WTC11 (cell line): ENCODE measurements around the gene RPS6KB2. TPM values are rescaled to one million over a fixed set of nuclear protein-coding genes. Genes with fewer than 3 reads are reported as not detected.

Experiments used
- ATAC-seq: fragments of 200-7000 bp; cut with Tn5 transposase; 2 replicates; pipeline ENCODE4 v1.10.0; 2021; ENCODE audit warnings: mild to moderate bottlenecking, moderate library complexity
- CTCF ChIA-PET: fragments of 300-600 bp; sonication (Branson Sonifier 250); formaldehyde crosslinking; loops from one replicate; lab custom pipeline; 2021; ENCODE audit warnings: antibody characterized with exemption; lab: Charles Lee
- POLR2A ChIA-PET: fragments of 350-600 bp; sonication (Branson Sonifier 250); formaldehyde crosslinking; loops from one replicate; lab custom pipeline; 2021; ENCODE audit warnings: antibody characterized with exemption; lab: Charles Lee
- DNase-seq: peaks from one replicate; pipeline ENCODE4 v3.0.0; 2021; ENCODE audit warnings: low spot score
- H3K27ac Mint-ChIP-seq: 2 replicates; pipeline ENCODE4 v1.8.0; 2021; ENCODE audit warnings: mixed read lengths
- H3K27me3 Mint-ChIP-seq: 2 replicates; pipeline ENCODE4 v1.8.0; 2021; ENCODE audit warnings: low read depth, mild to moderate bottlenecking, moderate library complexity, mixed read lengths
- H3K36me3 Mint-ChIP-seq: 2 replicates; pipeline ENCODE4 v1.8.0; 2021; ENCODE audit warnings: mixed read lengths
- H3K4me1 Mint-ChIP-seq: 2 replicates; pipeline ENCODE4 v1.8.0; 2022; ENCODE audit warnings: mixed read lengths
- H3K4me3 Mint-ChIP-seq: 2 replicates; pipeline ENCODE4 v1.8.0; 2021; ENCODE audit warnings: mild to moderate bottlenecking, moderate library complexity, mixed read lengths
- H3K9me3 Mint-ChIP-seq: 2 replicates; pipeline ENCODE4 v1.8.0; 2021; ENCODE audit warnings: mixed read lengths
- CBFB ChIP-seq: sonication (generic); formaldehyde crosslinking; IDR thresholded peaks from 2 replicates; pipeline ENCODE4 v1.8.1; 2022; ENCODE audit warnings: mild to moderate bottlenecking, low read depth, missing genetic modification reagents
- E2F5 ChIP-seq: sonication (generic); formaldehyde crosslinking; IDR thresholded peaks from 2 replicates; pipeline ENCODE4 v1.8.1; 2022; ENCODE audit warnings: mild to moderate bottlenecking, moderate library complexity, missing genetic modification reagents
- EMX1 ChIP-seq: fragments of 250-450 bp; sonication (Bioruptor Pico); IDR thresholded peaks from 2 replicates; pipeline ENCODE4 v1.8.0; 2021; ENCODE audit warnings: mild to moderate bottlenecking
- FOXK1 ChIP-seq: sonication (generic); formaldehyde crosslinking; IDR thresholded peaks from 2 replicates; pipeline ENCODE4 v1.8.0; 2022; ENCODE audit warnings: mild to moderate bottlenecking, moderate library complexity, missing genetic modification reagents
- FOXP1 ChIP-seq: sonication (generic); formaldehyde crosslinking; IDR thresholded peaks from 2 replicates; pipeline ENCODE4 v1.8.0; 2022; ENCODE audit warnings: missing genetic modification reagents, mild to moderate bottlenecking, moderate library complexity, borderline replicate concordance
- IRF2 ChIP-seq: sonication (generic); formaldehyde crosslinking; IDR thresholded peaks from 2 replicates; pipeline ENCODE4 v1.8.0; 2022; ENCODE audit warnings: low read depth, missing genetic modification reagents, borderline replicate concordance
- JAZF1 ChIP-seq: fragments of 250-450 bp; sonication (Bioruptor Pico); IDR thresholded peaks from 2 replicates; pipeline ENCODE4 v1.9.0; 2021; ENCODE audit warnings: moderate library complexity, mild to moderate bottlenecking, inconsistent platforms
- NFYB ChIP-seq: sonication (generic); formaldehyde crosslinking; conservative IDR thresholded peaks from 2 replicates; pipeline ENCODE4 v1.8.0; 2022; ENCODE audit warnings: low read depth, missing genetic modification reagents
- NR2C2 ChIP-seq: sonication (generic); formaldehyde crosslinking; IDR thresholded peaks from 2 replicates; pipeline ENCODE4 v1.8.0; 2022; ENCODE audit warnings: mild to moderate bottlenecking, missing genetic modification reagents
- PREB ChIP-seq: sonication (generic); formaldehyde crosslinking; IDR thresholded peaks from 2 replicates; pipeline ENCODE4 v1.8.1; 2022; ENCODE audit warnings: mild to moderate bottlenecking, missing genetic modification reagents, moderate library complexity, borderline replicate concordance
- RORB ChIP-seq: fragments of 250-450 bp; sonication (Bioruptor Pico); IDR thresholded peaks from 2 replicates; pipeline ENCODE4 v1.9.0; 2021; ENCODE audit warnings: mild to moderate bottlenecking
- SP1 ChIP-seq: sonication (generic); formaldehyde crosslinking; conservative IDR thresholded peaks from 2 replicates; pipeline ENCODE4 v1.8.1; 2022; ENCODE audit warnings: missing genetic modification reagents
- ZNF263 ChIP-seq: sonication (generic); formaldehyde crosslinking; IDR thresholded peaks from 2 replicates; pipeline ENCODE4 v1.8.1; 2022; ENCODE audit warnings: low read depth, mild to moderate bottlenecking, moderate library complexity, missing genetic modification reagents
- total RNA-seq: library from RNA; stranded (reverse); gene quantifications from 3 replicates; pipeline ENCODE4 v1.2.3, GENCODE V29; 2021
- TF ChIP-seq, protein P1 (sequence below): fragments of 250-450 bp; sonication (Bioruptor Pico); IDR thresholded peaks from 2 replicates; pipeline ENCODE4 v1.9.0; 2021; ENCODE audit warnings: mild to moderate bottlenecking, borderline replicate concordance
- TF ChIP-seq, protein P2 (sequence below): sonication (generic); formaldehyde crosslinking; IDR thresholded peaks from 2 replicates; pipeline ENCODE4 v1.8.1; 2023; ENCODE audit warnings: mild to moderate bottlenecking, missing genetic modification reagents, borderline replicate concordance

Gene RPS6KB2
- total RNA-seq, 1 experiment from 2014 or later = 54.7 TPM

GRCh38 chr11:67409781-67410368, 18.4 kb upstream of the RPS6KB2 start:
- DNase-seq (peak; percentile 85), ATAC-seq (peak; percentile 89)
- POLR2A ChIA-PET = no interaction called here
- Mint-ChIP-seq H3K4me3 (peak overlapping the region; percentile 22; the same call in 1 of the 2 replicates), H3K9me3 (no peaks in the 10 kb centered on the region), H3K27ac (no peak overlapping the region; the same call in 1 of the 2 replicates), H3K36me3 (no peaks in the 10 kb centered on the region), H3K4me1 (peaks cover 16% of the 10 kb centered on the region), H3K27me3 (peaks cover 21% of the 10 kb centered on the region)
- TF ChIP-seq NFYB (CRISPR knock-in tag) = peak; percentile 57; the same call in 1 of the 2 replicates
- TF ChIP-seq FOXK1 (CRISPR knock-in tag) = peak; percentile 91
- 0 out of 2 replicates have a peak, but pooled peaks have one; percentile 65 for TF ChIP-seq FOXP1 (CRISPR knock-in tag)
- peak; percentile 47; the same call in 1 of the 2 replicates for TF ChIP-seq SP1 (CRISPR knock-in tag)
- TF ChIP-seq IRF2 = no peak
- TF ChIP-seq, protein P1, sequence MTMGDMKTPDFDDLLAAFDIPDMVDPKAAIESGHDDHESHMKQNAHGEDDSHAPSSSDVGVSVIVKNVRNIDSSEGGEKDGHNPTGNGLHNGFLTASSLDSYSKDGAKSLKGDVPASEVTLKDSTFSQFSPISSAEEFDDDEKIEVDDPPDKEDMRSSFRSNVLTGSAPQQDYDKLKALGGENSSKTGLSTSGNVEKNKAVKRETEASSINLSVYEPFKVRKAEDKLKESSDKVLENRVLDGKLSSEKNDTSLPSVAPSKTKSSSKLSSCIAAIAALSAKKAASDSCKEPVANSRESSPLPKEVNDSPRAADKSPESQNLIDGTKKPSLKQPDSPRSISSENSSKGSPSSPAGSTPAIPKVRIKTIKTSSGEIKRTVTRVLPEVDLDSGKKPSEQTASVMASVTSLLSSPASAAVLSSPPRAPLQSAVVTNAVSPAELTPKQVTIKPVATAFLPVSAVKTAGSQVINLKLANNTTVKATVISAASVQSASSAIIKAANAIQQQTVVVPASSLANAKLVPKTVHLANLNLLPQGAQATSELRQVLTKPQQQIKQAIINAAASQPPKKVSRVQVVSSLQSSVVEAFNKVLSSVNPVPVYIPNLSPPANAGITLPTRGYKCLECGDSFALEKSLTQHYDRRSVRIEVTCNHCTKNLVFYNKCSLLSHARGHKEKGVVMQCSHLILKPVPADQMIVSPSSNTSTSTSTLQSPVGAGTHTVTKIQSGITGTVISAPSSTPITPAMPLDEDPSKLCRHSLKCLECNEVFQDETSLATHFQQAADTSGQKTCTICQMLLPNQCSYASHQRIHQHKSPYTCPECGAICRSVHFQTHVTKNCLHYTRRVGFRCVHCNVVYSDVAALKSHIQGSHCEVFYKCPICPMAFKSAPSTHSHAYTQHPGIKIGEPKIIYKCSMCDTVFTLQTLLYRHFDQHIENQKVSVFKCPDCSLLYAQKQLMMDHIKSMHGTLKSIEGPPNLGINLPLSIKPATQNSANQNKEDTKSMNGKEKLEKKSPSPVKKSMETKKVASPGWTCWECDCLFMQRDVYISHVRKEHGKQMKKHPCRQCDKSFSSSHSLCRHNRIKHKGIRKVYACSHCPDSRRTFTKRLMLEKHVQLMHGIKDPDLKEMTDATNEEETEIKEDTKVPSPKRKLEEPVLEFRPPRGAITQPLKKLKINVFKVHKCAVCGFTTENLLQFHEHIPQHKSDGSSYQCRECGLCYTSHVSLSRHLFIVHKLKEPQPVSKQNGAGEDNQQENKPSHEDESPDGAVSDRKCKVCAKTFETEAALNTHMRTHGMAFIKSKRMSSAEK (CRISPR knock-in tag) = no peak
- CTCF ChIA-PET = no interaction called here

DNA sequence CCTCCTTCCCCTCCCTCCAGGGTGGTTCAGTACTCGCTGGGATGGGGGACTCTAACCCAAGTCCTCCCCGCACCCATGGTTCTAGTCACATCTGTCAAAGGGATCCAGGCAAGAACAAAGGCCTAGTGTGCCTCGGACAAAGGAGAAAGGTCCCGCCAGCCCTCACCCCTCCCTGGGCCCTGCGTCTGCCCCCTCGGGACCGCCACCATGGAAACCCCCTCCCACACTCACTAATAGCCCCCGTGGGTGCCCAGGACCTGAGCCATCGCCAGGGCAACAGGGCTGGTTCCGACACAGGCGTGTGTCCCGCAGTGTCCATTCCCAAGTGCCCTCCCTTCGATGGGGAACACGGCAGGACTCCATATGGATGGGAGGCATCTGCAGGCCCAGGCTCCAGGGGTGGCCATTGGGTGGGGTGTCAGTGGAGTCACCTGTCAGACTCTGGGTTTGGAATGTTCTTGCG, 17.9 kb upstream of the RPS6KB2 start:
- ATAC-seq = no peak
- H3K9me3 Mint-ChIP-seq = no peaks in the 10 kb centered on the region
- peaks cover 21% of the 10 kb centered on the region for H3K27me3 Mint-ChIP-seq
- ChIA-PET POLR2A (no interaction called here), CTCF (no interaction called here)
- no peak for DNase-seq
- peaks cover 16% of the 10 kb centered on the region for H3K4me1 Mint-ChIP-seq
- no peak overlapping the region for H3K27ac Mint-ChIP-seq
- no peaks in the 10 kb centered on the region for H3K36me3 Mint-ChIP-seq
- 0 out of 2 replicates have a peak overlapping the region, but pooled peaks have one; percentile 22 for H3K4me3 Mint-ChIP-seq
- TF ChIP-seq, protein P2, sequence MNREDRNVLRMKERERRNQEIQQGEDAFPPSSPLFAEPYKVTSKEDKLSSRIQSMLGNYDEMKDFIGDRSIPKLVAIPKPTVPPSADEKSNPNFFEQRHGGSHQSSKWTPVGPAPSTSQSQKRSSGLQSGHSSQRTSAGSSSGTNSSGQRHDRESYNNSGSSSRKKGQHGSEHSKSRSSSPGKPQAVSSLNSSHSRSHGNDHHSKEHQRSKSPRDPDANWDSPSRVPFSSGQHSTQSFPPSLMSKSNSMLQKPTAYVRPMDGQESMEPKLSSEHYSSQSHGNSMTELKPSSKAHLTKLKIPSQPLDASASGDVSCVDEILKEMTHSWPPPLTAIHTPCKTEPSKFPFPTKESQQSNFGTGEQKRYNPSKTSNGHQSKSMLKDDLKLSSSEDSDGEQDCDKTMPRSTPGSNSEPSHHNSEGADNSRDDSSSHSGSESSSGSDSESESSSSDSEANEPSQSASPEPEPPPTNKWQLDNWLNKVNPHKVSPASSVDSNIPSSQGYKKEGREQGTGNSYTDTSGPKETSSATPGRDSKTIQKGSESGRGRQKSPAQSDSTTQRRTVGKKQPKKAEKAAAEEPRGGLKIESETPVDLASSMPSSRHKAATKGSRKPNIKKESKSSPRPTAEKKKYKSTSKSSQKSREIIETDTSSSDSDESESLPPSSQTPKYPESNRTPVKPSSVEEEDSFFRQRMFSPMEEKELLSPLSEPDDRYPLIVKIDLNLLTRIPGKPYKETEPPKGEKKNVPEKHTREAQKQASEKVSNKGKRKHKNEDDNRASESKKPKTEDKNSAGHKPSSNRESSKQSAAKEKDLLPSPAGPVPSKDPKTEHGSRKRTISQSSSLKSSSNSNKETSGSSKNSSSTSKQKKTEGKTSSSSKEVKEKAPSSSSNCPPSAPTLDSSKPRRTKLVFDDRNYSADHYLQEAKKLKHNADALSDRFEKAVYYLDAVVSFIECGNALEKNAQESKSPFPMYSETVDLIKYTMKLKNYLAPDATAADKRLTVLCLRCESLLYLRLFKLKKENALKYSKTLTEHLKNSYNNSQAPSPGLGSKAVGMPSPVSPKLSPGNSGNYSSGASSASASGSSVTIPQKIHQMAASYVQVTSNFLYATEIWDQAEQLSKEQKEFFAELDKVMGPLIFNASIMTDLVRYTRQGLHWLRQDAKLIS = no peak
- TF ChIP-seq FOXP1 (CRISPR knock-in tag) = 0 out of 2 replicates have a peak, but pooled peaks have one; percentile 12

DNA sequence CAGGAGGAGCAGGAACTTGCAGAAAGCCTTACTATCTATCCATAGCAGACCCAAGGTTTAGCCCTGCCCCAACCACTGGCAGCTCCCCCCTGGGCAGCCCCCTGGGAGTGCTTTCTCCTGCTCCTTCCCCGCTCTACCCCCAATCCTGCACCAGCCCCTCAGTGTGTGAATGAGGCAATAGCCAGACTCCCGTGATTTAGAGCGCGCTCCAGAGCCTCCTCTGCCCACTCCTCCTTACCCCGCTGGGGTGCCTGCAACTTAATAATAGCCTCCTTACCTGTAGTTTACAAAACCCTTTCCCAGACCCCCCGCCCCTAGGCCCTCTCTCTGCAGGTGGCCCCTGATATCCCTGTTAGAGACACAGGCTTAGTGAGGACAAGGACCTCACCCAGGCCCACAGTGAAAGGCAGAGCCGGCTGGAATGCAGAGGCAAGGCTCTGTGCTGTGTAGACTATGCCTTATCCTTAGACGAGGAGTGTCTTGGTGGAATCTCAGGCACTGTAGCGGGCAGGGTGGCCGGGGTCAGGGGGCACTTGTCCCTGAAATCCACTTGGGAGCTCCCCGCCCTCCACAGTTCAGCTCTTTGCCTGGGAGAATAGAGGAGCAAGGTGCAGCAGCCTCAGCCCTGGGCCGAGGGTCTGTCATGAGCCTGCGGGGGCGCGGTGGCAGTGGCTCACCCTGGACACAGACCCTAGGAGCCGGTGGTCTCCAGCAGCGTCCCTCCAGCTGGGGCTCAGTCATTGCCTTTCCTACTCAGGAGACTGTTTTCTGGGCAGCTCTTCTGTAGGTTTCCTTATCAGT, 17.1 kb upstream of the RPS6KB2 start:
- peaks cover 21% of the 10 kb centered on the region for H3K27me3 Mint-ChIP-seq
- H3K36me3 Mint-ChIP-seq = no peaks in the 10 kb centered on the region
- no peak overlapping the region for H3K4me3 Mint-ChIP-seq
- H3K27ac Mint-ChIP-seq = no peak overlapping the region
- H3K4me1 Mint-ChIP-seq = peaks cover 19% of the 10 kb centered on the region
- ChIA-PET CTCF (no interaction called here), POLR2A (no interaction called here)
- ATAC-seq (no peak), DNase-seq (no peak)
- H3K9me3 Mint-ChIP-seq = no peaks in the 10 kb centered on the region
- TF ChIP-seq, protein P2 = no peak
- TF ChIP-seq ZNF263 (CRISPR knock-in tag) (no peak), JAZF1 (no peak), PREB (CRISPR knock-in tag) (no peak), EMX1 (CRISPR knock-in tag) (no peak), NR2C2 (CRISPR knock-in tag) (no peak), CBFB (CRISPR knock-in tag) (no peak), RORB (CRISPR knock-in tag) (no peak), E2F5 (CRISPR knock-in tag) (no peak)
